Astrocyte (in vitro differentiated cells and primary cell): ENCODE data around the gene TUBG1.

Experiments
- EZH2 ChIP-seq: IDR thresholded peaks from 2 replicates; pipeline ENCODE4 v1.6.1; 2012; ENCODE audit warnings: mild to moderate bottlenecking, low read length, inconsistent platforms; ENCODE audit not compliant: insufficient read depth
- TF ChIP-seq, protein P1 (sequence below): IDR thresholded peaks from 2 replicates; pipeline ENCODE4 v1.5.1; 2011; ENCODE audit warnings: low read depth, mild to moderate bottlenecking, inconsistent platforms, low read length, moderate library complexity; ENCODE audit not compliant: insufficient read depth

GRCh38 chr17:42609182-42609813 lies at the start of gene TUBG1, which contains the start of gene RETREG3:
- TF ChIP-seq, protein P1, sequence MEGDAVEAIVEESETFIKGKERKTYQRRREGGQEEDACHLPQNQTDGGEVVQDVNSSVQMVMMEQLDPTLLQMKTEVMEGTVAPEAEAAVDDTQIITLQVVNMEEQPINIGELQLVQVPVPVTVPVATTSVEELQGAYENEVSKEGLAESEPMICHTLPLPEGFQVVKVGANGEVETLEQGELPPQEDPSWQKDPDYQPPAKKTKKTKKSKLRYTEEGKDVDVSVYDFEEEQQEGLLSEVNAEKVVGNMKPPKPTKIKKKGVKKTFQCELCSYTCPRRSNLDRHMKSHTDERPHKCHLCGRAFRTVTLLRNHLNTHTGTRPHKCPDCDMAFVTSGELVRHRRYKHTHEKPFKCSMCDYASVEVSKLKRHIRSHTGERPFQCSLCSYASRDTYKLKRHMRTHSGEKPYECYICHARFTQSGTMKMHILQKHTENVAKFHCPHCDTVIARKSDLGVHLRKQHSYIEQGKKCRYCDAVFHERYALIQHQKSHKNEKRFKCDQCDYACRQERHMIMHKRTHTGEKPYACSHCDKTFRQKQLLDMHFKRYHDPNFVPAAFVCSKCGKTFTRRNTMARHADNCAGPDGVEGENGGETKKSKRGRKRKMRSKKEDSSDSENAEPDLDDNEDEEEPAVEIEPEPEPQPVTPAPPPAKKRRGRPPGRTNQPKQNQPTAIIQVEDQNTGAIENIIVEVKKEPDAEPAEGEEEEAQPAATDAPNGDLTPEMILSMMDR = no peak
- TF ChIP-seq EZH2 = no peak
